Activated T-cell treated with anti-CD3 and anti-CD28 coated beads, Interleukin-2, amount 50 U/mL, for 48 hours (primary cell): ENCODE data around the gene ATF3.
"Not testable (repeated sequence)": the region's sequence is repeated elsewhere in the genome, so short reads cannot be mapped to it uniquely, and the experiment has no call there.

Source experiments
- DNase-seq, 2 experiments: peaks; one replicate each; pipeline ENCODE4 v3.0.0-alpha.2; 2020

Gene ATF3

GRCh38 chr1:212629450-212630157 lies 21.0 kb downstream of the ATF3 start:
- DNase-seq = no peak

DNA sequence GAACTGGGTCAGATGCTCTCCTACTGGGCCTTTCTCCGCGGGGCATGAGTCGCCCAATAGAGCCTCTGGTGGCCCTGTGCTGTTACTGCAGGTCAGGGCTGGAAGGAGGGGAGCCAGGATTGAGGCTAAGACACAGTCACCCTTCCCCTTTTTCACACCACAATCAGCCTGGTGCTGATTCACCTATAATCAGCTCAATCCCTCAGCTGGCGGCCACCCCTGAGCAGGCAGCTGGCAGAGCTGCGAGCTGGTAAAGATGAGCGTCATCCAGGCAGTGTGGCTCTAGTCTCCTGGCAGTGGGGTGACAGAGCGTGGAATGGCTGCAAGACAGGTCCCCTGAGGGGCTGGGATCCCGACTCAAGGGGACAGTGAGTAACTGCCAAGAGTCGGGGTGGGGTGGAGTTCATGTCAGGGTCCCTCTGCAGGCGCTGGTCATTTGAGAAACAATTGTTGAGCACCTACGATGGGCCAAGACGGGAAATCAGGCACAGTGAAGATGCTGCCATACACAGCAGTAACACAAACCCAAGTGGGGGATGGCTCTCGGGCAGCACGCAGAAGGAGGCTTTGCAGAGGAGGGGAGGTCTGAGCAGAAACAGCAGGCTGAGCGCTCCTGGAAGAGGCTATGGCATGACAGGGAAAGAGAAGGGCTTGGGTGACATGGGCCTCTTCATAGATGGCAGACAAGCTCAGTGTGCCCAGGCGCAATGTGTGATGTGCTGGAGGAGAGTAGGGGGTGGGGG lies 21.8 kb downstream of the ATF3 start:
- DNase-seq = peak; percentile 77 to 80

- no peak for DNase-seq
These were observed 24.6 kb downstream of the ATF3 start for GRCh38 chr1:212633161-212633560.

GRCh38 chr1:212634252-212634651 lies 25.7 kb downstream of the ATF3 start:
- no peak for DNase-seq

DNA sequence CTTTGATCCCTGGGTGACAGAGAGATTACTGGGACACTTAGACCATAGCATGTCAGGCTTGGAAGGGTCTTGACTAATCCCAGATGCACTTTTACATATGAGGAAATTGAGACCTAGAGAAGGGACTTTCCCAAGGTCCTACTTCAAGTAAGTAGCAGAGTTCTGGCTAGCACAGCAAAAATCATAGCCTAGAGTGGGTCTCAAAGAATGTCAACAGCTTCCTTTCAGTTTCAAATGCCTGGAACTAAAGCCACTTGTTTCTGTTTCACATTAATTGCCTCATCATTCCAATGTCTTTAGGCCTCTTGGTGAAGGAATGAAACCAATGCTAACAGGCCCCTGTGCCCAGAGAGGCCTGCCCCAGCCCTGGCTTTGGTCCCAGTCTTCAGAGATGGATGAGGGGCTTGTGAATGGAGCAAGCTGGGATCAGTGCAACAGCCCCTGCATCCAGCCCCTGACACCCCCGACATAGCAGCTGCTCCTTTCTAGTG lies 26.6 kb downstream of the ATF3 start:
- DNase-seq = no peak

DNA sequence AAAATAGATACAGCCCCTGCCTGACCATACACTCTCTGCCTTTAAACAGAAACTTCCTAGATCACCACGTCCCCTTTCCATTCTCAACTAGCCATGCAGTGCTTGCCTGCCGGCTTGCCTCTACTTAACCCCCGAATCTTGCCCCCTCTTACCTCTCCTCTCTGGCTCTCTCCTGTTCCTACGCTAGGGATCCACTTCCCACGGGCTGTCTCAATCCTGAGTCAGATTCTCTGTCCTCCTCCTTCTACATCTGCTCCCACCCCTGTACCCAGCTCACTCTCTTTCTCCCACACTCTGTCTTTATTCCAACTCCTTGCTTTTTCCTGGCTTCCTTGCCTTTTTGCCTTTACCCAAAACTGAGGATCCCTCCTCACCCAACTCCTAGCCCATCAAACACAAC lies 29.3 kb downstream of the ATF3 start:
- no peak for DNase-seq

DNA sequence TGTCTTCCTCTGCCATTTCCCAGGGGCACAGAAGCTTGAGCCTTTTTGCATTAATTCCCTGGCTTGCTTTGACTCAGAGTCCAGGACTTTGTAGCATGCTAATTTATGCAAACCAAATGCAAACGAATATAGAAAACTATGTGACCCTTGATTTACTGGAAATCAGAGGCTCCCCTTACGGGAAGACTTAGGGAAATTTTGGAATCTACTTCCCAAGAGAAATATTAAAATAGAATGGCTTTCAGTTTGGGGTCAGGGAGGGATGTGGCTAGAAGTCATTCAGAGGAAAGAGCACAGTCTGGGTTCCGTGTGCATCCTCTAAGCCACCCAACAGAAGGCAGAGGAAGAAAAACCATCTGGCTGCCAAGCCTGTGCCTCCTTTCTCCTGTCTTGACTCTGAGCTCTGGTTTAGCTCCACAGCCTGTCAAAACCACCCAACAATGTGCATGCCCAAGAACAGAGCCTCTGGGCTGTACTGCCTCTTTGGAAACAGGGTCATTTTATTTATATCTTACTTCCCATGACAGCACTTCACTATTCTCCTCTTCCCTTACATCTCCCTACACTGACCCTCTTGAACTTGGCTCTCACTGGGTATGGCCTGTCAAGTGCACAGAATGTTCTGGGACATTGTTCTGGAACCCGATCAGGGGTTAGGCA lies 30.1 kb downstream of the ATF3 start:
- DNase-seq = no peak

- DNase-seq = not testable (repeated sequence)
These were observed 31.0 kb downstream of the ATF3 start for GRCh38 chr1:212639524-212639923.

GRCh38 chr1:212640223-212640878 lies 31.8 kb downstream of the ATF3 start:
- DNase-seq = no peak

DNA sequence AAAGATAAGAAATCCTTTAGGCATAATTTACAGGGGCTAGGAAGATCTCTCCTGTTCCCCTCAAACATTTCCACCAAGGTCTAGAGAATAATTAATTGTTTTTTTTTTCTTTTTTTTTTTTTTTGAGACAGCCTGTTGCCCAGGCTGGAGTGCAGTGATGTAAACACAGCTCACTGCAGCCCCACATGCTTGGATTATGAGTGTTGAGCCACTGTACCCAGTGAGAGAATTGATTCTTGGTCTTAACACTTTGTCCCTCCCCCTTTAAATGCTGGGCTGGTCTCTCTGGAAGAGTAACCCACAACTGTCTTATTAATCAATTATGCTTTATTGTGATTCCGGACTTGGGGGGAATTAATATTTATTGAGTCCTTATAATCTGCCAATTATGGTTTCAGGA lies 33.4 kb downstream of the ATF3 start:
- DNase-seq = no peak

DNA sequence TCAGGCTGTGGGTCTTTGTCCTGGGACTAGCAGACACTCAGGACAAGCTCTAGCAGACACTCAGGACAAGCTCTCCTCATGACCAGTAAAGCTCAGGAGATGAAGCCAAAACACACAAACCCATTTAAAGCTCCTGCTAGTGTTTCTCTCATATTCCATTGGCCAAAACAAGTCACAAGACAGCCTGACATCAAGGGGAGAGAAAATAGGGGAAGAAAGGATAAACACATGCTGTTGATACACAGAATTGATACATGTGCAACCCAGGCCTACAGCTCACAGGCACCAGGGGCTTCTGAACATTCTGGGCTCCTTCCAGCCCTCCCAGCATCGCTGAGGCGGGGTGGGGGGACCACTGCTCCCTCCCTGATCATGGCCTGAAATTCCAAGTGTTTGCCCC lies 35.3 kb downstream of the ATF3 start:
- DNase-seq = no peak

DNA sequence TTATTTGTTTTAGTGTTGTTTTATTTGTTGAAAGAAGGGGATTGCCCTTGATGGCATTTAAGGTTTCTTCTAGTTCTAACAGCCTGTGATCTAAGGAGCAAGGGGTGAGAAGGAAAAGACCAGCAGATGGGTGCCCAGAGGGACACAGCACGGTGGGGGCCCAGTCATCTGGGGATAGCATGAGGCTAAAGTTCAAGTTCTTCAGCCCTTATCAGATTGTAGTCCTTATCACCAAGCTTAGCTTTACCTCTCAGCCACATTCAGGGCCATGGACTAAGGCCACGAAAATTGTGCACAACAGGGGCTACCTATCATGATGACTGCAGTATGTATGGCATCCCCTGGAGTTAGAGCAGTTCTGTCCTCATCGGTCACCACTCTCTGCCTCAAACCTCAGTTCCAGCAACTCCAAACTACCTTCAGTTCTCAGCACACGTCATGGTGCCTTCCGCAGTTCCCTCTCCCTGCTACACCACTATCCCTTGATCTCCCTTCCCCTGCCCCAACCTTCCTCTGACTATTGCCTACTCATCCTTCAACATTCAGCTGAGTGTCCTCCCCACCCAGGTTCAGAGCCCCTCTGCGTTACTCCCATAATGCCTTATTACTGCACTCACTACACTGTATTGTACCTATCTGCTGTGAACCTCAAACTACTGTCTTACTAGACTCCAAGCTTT lies 36.4 kb downstream of the ATF3 start:
- DNase-seq = no peak

DNA sequence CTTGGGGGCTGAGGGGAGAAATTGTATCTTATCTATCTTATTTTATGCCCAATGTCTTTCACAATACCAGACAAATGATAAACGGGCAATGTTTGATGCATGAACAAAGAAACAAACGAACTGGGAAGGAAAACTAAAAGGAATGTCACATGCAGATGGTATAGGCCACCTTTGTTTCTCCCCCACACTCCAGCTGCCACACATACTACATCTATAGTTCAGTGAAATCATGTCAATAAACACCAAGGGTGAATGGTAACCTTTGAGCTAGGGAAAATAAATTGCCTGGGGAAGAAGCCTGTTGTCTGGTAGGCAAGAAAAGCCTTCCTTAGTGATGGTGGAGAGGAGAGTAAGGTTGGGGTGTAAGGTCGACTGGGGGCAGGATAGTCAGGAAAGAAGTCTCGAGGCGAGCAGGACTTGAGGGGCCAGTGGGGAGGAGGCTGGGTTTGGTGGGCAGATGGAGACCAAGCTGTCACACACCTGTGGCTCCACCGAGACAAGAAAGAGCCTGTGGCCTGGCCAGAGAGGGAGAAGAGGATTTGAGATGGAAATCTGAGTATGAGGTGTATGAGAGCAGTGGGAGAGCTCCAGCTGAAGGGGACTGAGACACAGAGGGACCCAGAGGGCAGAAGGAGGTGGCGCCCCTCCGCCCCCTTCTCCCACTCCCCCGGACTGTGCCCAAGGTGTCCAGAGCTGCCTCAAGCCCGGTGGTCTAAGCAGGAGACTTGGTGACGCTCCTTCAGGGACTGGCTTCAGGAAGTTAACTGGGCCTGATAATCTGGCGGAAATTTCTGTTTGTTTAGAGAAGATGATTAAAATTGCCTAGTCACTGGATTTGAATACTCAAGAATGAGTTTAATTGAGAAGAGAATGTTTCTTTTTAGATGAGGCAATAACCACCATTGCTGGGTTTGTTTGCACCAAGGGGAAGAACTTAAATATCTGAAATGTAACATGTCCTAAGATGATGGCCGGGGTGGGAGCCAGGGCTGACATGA lies 37.3 kb downstream of the ATF3 start:
- no peak for DNase-seq

DNA sequence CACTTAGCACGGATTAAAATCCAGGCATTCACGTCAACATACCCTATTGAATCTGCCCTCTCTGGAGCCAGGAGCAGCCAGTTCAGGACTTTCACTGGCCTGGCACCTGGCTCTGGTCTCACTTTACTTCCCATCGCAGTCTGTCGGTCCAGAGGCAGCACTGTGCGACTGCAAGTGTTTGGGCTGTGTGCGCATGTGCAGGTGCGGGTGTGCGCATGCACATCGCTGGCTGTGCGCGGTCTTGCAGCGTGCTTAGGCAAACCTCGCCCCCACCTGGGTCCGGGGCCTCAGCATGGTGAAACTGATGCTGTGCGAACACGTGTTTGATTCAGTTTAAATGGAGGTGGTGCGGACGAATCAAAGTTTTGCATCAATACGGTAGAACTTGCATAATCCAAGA lies 38.0 kb downstream of the ATF3 start:
- no peak for DNase-seq

DNA sequence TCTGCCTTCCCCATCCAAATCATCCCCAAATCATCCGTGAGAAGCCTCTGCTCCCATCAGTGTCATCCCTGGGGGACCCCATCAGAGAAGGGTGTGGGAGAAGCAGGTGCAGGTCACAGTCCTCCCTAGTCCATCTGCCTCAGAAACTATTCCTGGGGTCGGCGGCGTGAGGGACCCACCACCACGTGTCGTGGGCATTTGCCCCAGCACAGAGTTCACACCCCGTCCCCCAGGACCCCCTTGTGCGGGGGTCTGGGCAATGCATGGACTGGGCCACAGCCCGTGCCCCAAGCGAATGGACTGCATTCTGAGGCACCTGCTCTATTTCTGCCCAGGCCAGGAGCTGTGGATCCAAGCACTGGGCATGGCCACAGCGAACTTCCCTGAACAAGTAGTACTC lies 38.4 kb downstream of the ATF3 start:
- DNase-seq = no peak

DNA sequence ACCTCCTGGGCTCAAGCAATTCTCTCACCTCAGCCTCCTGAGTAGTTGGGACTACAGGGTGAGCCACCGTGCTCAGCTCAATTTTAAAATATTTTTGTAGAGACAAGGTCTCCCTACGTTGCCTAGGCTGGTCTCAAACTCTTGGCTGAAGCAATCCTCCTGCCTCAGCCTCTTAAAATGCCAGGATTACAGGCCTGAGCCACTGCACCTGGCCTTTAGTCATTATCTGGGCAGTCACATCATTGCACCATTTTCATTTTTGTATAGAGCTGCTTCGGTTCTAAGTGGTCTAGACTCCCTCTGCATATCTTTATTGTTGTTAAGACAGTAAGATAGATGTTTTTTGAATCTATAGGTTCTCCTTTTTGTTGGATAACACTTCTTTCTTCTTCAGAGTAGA lies 39.9 kb downstream of the ATF3 start:
- DNase-seq = no peak

GRCh38 chr1:212649020-212649419 lies 40.5 kb downstream of the ATF3 start:
- no peak for DNase-seq

- DNase-seq = no peak
These were observed 41.7 kb downstream of the ATF3 start for GRCh38 chr1:212650228-212650627.

GRCh38 chr1:212651521-212651920 lies 43.0 kb downstream of the ATF3 start:
- no peak for DNase-seq

DNA sequence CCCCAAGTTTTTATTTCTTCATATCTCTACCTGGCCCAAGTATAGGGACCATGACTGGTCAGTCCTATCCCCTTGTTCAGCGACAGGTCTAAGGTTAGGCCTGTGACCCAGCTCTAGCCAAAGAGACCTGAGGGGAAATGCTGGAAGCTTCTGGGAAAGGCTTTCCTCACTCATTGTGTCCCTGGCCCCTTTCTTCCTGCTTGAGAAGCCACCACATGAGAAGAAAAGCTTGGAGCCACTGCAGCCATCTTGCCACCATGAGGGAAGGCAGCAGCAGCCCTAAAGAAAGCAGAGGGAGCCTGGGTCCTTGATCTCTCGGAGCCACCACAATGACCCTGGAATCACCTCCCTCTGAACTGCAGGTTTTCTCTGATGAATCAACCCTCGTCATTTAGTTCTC lies 43.4 kb downstream of the ATF3 start:
- DNase-seq = no peak

GRCh38 chr1:212652609-212653008 lies 44.0 kb downstream of the ATF3 start:
- no peak for DNase-seq
